ENCODE data around the gene ST6GALNAC5. TPM values are rescaled to one million over a fixed set of nuclear protein-coding genes. Genes with fewer than 3 reads are reported as not detected.

ST6GALNAC5 gene
- total and polyA plus RNA-seq, 10 of the 15 experiments (the other 5 are each of a cell fraction or from before 2014, with no cell fraction given) = under 0.01 to 1.8 (median 0.07) TPM; not detected in 6

- TF ChIP-seq ZBTB40 (IDR thresholded peaks at IDR 0.05; ENCODE audit: borderline replicate concordance) (no peak), ZBTB4 (CRISPR knock-in tag; IDR thresholded peaks at IDR 0.05) (no peak), E2F8 (IDR thresholded peaks at IDR 0.05; ENCODE audit: low read depth, partially characterized antibody) (no peak), IKZF2 (IDR thresholded peaks at IDR 0.05) (no peak), PAX5 (IDR thresholded peaks at IDR 0.05; ENCODE audit: borderline replicate concordance, low read depth, low read length) (no peak), PML (IDR thresholded peaks at IDR 0.05; ENCODE audit: low read length) (no peak), MLLT1 (IDR thresholded peaks at IDR 0.05) (no peak), TAF1 (IDR thresholded peaks at IDR 0.05; ENCODE audit: borderline replicate concordance, low read depth, low read length) (no peak)
Measured at GRCh38 chr1:77096496-77097255, 229.4 kb downstream of the ST6GALNAC5 start (continued).
